NCI-H510A treated with DMSO at 0.1 percent for 48 hours (cell line): ENCODE results near the gene MRTFB.
"Not testable (repeated sequence)": the region's sequence is repeated elsewhere in the genome, so short reads cannot be mapped to it uniquely, and the experiment has no call there.

ENCODE experiments used
- DNase-seq: peaks from one replicate; lab custom pipeline; 2025; lab: John Stamatoyannopoulos, UW

Gene MRTFB

GRCh38 chr16:14105760-14106375, 34.7 kb downstream of the MRTFB start:
- peak; percentile 44 for DNase-seq

- no peak for DNase-seq
Measured at GRCh38 chr16:14106457-14106856, 35.3 kb downstream of the MRTFB start.

GRCh38 chr16:14106961-14107360, 35.8 kb downstream of the MRTFB start:
- no peak for DNase-seq

- no peak for DNase-seq
Measured at GRCh38 chr16:14109077-14109775, 38.1 kb downstream of the MRTFB start.

- DNase-seq, result no peak
Measured at GRCh38 chr16:14109782-14110727, 38.9 kb downstream of the MRTFB start.

- no peak for DNase-seq
Measured at GRCh38 chr16:14110728-14111251, 39.7 kb downstream of the MRTFB start.

GRCh38 chr16:14111713-14112538, 40.8 kb downstream of the MRTFB start:
- peak; percentile 83 for DNase-seq

- DNase-seq, result no peak
Measured at GRCh38 chr16:14112539-14112856, 41.4 kb downstream of the MRTFB start.

- no peak for DNase-seq
Measured at GRCh38 chr16:14113344-14113743, 42.2 kb downstream of the MRTFB start.

- DNase-seq, result no peak
Measured at GRCh38 chr16:14117051-14117450, 45.9 kb downstream of the MRTFB start.

GRCh38 chr16:14119799-14120198, 48.7 kb downstream of the MRTFB start:
- DNase-seq, result no peak

GRCh38 chr16:14120335-14120734, 49.2 kb downstream of the MRTFB start:
- DNase-seq, result no peak

- no peak for DNase-seq
Measured at GRCh38 chr16:14121142-14121541, 50.0 kb downstream of the MRTFB start.

GRCh38 chr16:14121872-14122271, 50.8 kb downstream of the MRTFB start:
- DNase-seq, result no peak

GRCh38 chr16:14122430-14122829, 51.3 kb downstream of the MRTFB start:
- not testable (repeated sequence) for DNase-seq

GRCh38 chr16:14125000-14125681, 54.0 kb downstream of the MRTFB start:
- DNase-seq, result no peak

GRCh38 chr16:14125708-14126107, 54.6 kb downstream of the MRTFB start:
- no peak for DNase-seq

- DNase-seq, result no peak
Measured at GRCh38 chr16:14128097-14128496, 57.0 kb downstream of the MRTFB start.

GRCh38 chr16:14129502-14129901, 58.4 kb downstream of the MRTFB start:
- no peak for DNase-seq

GRCh38 chr16:14131774-14132695, 60.9 kb downstream of the MRTFB start:
- no peak for DNase-seq
